ENCODE results near the gene GTPBP2.

GTPBP2 gene

DNA sequence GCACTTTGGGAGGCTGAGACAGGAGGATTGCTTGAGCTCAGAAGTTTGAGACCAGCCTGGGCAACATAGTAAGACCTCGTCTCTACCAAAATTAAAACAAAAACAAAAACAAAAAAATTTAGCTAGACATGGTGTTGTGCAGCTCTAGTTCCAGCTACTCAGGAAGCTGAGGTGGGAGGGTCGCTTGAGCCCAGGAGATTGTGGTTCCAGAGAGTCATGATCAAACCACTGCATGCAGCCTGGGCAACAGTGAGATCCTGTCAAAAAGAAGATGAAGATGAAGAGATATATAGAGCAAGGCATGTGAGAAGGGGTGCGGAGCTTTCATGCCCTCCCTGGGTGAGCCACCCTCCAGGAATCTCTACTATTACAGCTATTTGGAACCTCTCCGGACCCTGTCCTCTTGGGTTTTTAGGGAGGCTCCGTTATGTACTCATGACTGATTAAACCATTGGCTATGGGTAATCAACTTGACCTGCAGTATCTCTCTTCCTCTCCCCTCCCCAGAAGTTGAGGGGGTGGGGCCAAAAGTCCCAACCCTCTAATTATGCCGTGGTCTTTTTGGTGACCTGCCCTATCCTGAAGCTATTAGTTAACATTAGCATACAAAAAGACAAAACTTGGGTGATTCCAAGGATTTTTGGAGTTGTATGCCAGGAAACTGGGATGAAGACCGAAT lies 44.0 kb downstream of the GTPBP2 start:
- Histone ChIP-seq H3K27me3 (replicated peaks; ENCODE audit: control insufficient read depth, insufficient read depth, low read length) (no peaks in the 10 kb centered on the region), H3K4me3 (replicated peaks; ENCODE audit: low read depth, low read length) (no peak overlapping the region), H3K36me3 (ENCODE audit: control insufficient read depth, insufficient read depth, low read length) (peaks cover 8% of the 10 kb centered on the region)
- DNase-seq (ENCODE audit: extremely low read depth, insufficient read length) = no peak
- TF ChIP-seq, protein P1, sequence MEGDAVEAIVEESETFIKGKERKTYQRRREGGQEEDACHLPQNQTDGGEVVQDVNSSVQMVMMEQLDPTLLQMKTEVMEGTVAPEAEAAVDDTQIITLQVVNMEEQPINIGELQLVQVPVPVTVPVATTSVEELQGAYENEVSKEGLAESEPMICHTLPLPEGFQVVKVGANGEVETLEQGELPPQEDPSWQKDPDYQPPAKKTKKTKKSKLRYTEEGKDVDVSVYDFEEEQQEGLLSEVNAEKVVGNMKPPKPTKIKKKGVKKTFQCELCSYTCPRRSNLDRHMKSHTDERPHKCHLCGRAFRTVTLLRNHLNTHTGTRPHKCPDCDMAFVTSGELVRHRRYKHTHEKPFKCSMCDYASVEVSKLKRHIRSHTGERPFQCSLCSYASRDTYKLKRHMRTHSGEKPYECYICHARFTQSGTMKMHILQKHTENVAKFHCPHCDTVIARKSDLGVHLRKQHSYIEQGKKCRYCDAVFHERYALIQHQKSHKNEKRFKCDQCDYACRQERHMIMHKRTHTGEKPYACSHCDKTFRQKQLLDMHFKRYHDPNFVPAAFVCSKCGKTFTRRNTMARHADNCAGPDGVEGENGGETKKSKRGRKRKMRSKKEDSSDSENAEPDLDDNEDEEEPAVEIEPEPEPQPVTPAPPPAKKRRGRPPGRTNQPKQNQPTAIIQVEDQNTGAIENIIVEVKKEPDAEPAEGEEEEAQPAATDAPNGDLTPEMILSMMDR (IDR thresholded peaks at IDR 0.05; ENCODE audit: insufficient read depth, low read length, poor library complexity, severe bottlenecking) = no peak

- no peak for DNase-seq (ENCODE audit: extremely low read depth, insufficient read length)
- no peaks in the 10 kb centered on the region for H3K27me3 ChIP-seq (replicated peaks; ENCODE audit: control insufficient read depth, insufficient read depth, low read length)
- TF ChIP-seq, protein P1 (IDR thresholded peaks at IDR 0.05; ENCODE audit: insufficient read depth, low read length, poor library complexity, severe bottlenecking) = no peak
- peaks cover 8% of the 10 kb centered on the region for H3K36me3 ChIP-seq (ENCODE audit: control insufficient read depth, insufficient read depth, low read length)
- no peak overlapping the region for H3K4me3 ChIP-seq (replicated peaks; ENCODE audit: low read depth, low read length)
Measured at GRCh38 chr6:43582911-43583310, 46.2 kb downstream of the GTPBP2 start.

- DNase-seq (ENCODE audit: extremely low read depth, insufficient read length) = no peak
- Histone ChIP-seq H3K36me3 (ENCODE audit: control insufficient read depth, insufficient read depth, low read length) (peaks cover 2% of the 10 kb centered on the region), H3K4me3 (replicated peaks; ENCODE audit: low read depth, low read length) (no peak overlapping the region), H3K27me3 (replicated peaks; ENCODE audit: control insufficient read depth, insufficient read depth, low read length) (no peaks in the 10 kb centered on the region)
- TF ChIP-seq, protein P1 (IDR thresholded peaks at IDR 0.05; ENCODE audit: insufficient read depth, low read length, poor library complexity, severe bottlenecking) = no peak
Measured at GRCh38 chr6:43579171-43579570, 49.9 kb downstream of the GTPBP2 start.

- Histone ChIP-seq H3K4me3 (replicated peaks; ENCODE audit: low read depth, low read length) (no peak overlapping the region), H3K36me3 (ENCODE audit: control insufficient read depth, insufficient read depth, low read length) (peaks cover under 1% of the 10 kb centered on the region), H3K27me3 (replicated peaks; ENCODE audit: control insufficient read depth, insufficient read depth, low read length) (no peaks in the 10 kb centered on the region)
- TF ChIP-seq, protein P1 (IDR thresholded peaks at IDR 0.05; ENCODE audit: insufficient read depth, low read length, poor library complexity, severe bottlenecking) = no peak
- no peak for DNase-seq (ENCODE audit: extremely low read depth, insufficient read length)
Measured at GRCh38 chr6:43578748-43579147, 50.3 kb downstream of the GTPBP2 start.

- H3K4me3 ChIP-seq (replicated peaks; ENCODE audit: low read depth, low read length) = peak within 1 kb of the TSS; percentile 100
- DNase-seq (ENCODE audit: extremely low read depth, insufficient read length) = peak; percentile 97
- no peaks in the 10 kb centered on the region for H3K27me3 ChIP-seq (replicated peaks; ENCODE audit: control insufficient read depth, insufficient read depth, low read length)
- peaks cover 4% of the 10 kb centered on the region for H3K36me3 ChIP-seq (ENCODE audit: control insufficient read depth, insufficient read depth, low read length)
- TF ChIP-seq, protein P1 (IDR thresholded peaks at IDR 0.05; ENCODE audit: insufficient read depth, low read length, poor library complexity, severe bottlenecking) = peak; percentile 4
Measured at GRCh38 chr6:43575772-43576551, 53.1 kb downstream of the GTPBP2 start, which contains the start of the genes POLH and XPO5. POLH (plus strand) TSS chr6:43576185; CDS start chr6:43582320, 6,135 bp downstream. XPO5 (minus strand) TSS chr6:43576038; CDS start chr6:43575864, 174 bp downstream.
